GM23338 (cell line): ENCODE results near the gene GPRASP2. TPM values are rescaled to one million over a fixed set of nuclear protein-coding genes. Genes with fewer than 3 reads are reported as not detected.

Experiments used
- ATAC-seq: fragments of 200-7000 bp; cut with Tn5 transposase; 3 replicates; pipeline ENCODE4 v1.9.1; 2020
- DNase-seq: peaks from one replicate; pipeline ENCODE4 v3.0.0-alpha.2; 2015; ENCODE audit warnings: low spot score
- H2AFZ ChIP-seq: fragments of 200-600 bp; sonication (generic); 2 replicates; pipeline ENCODE4 v1.8.0; 2016; ENCODE audit warnings: antibody characterized with exemption, mild to moderate bottlenecking, moderate library complexity
- H3F3A ChIP-seq: fragments of 200-600 bp; sonication (generic); replicated peaks from 2 replicates; pipeline ENCODE4 v1.8.0; 2017; ENCODE audit warnings: antibody characterized with exemption, mixed run types, low read depth
- H3K27ac ChIP-seq: fragments of 200-600 bp; sonication (generic); 2 replicates; pipeline ENCODE4 v1.6.1; 2016; ENCODE audit warnings: low read depth
- H3K27me3 ChIP-seq: fragments of 200-600 bp; sonication (generic); 2 replicates; pipeline ENCODE4 v1.8.0; 2016; ENCODE audit warnings: mild to moderate bottlenecking, mixed run types, moderate library complexity; ENCODE audit not compliant: insufficient read depth
- H3K36me3 ChIP-seq: fragments of 200-600 bp; sonication (generic); 2 replicates; pipeline ENCODE4 v1.8.0; 2016; ENCODE audit warnings: mild to moderate bottlenecking; ENCODE audit not compliant: insufficient read depth
- H3K4me1 ChIP-seq: fragments of 200-600 bp; sonication (generic); 2 replicates; pipeline ENCODE4 v1.8.0; 2016; ENCODE audit warnings: mild to moderate bottlenecking, moderate library complexity; ENCODE audit not compliant: insufficient read depth
- H3K4me2 ChIP-seq: fragments of 200-600 bp; sonication (generic); 2 replicates; pipeline ENCODE4 v1.7.1; 2017; ENCODE audit warnings: mixed run types
- H3K4me3 ChIP-seq: fragments of 200-600 bp; sonication (generic); 2 replicates; pipeline ENCODE4 v1.6.1; 2016; ENCODE audit warnings: mixed run types
- H3K79me2 ChIP-seq: fragments of 200-600 bp; sonication (generic); replicated peaks from 2 replicates; pipeline ENCODE4 v1.8.0; 2017; ENCODE audit warnings: mild to moderate bottlenecking; ENCODE audit not compliant: insufficient read depth
- H3K9me2 ChIP-seq: fragments of 200-600 bp; sonication (generic); 2 replicates; pipeline ENCODE4 v1.8.0; 2017; ENCODE audit not compliant: insufficient read depth
- H4K20me1 ChIP-seq: fragments of 200-600 bp; sonication (generic); replicated peaks from 2 replicates; pipeline ENCODE4 v1.8.0; 2017; ENCODE audit warnings: mild to moderate bottlenecking; ENCODE audit not compliant: insufficient read depth
- H3K27ac Mint-ChIP-seq: 2 replicates; pipeline ENCODE4 v1.8.0; 2020; ENCODE audit warnings: inconsistent platforms, mild to moderate bottlenecking, moderate library complexity, mixed read lengths
- H3K27me3 Mint-ChIP-seq: 3 replicates; pipeline ENCODE4 v1.8.0; 2022; ENCODE audit warnings: low read depth, mild to moderate bottlenecking, moderate library complexity, mixed read lengths, inconsistent platforms; ENCODE audit not compliant: insufficient read depth, poor library complexity
- H3K36me3 Mint-ChIP-seq: 3 replicates; pipeline ENCODE4 v1.8.0; 2021; ENCODE audit warnings: low read depth, mild to moderate bottlenecking, inconsistent platforms, moderate library complexity, mixed read lengths
- H3K4me1 Mint-ChIP-seq: 3 replicates; pipeline ENCODE4 v1.8.0; 2020; ENCODE audit warnings: mild to moderate bottlenecking, inconsistent platforms, mixed read lengths
- H3K4me3 Mint-ChIP-seq: 3 replicates; pipeline ENCODE4 v1.8.0; 2021; ENCODE audit warnings: moderate library complexity, mild to moderate bottlenecking, inconsistent platforms, mixed read lengths
- H3K9me3 Mint-ChIP-seq: 3 replicates; pipeline ENCODE4 v1.8.0; 2020; ENCODE audit warnings: moderate library complexity, mild to moderate bottlenecking, inconsistent platforms, mixed read lengths
- NANOG ChIP-seq: IDR thresholded peaks from 2 replicates; pipeline ENCODE4 v1.6.1; 2016; ENCODE audit warnings: antibody characterized with exemption, borderline replicate concordance
- REST ChIP-seq: IDR thresholded peaks from one replicate; pipeline ENCODE4 v1.6.1; 2018; ENCODE audit warnings: antibody characterized with exemption; ENCODE audit not compliant: unreplicated experiment
- STAT1 ChIP-seq: IDR thresholded peaks from one replicate; pipeline ENCODE4 v1.6.1; 2016; ENCODE audit warnings: antibody characterized with exemption; ENCODE audit not compliant: unreplicated experiment
- polyA plus RNA-seq: library from polyadenylated mRNA; unstranded; fragments of >200 nt; fragmentation: Nextera tagmentation; extraction: Ambion mirVana; gene quantifications from 2 replicates; pipeline ENCODE4 v1.2.1, GENCODE V29; 2016
- total RNA-seq: library from RNA; depleted of rRNA; stranded (reverse); fragments of >200 nt; shearing (Covaris generic); gene quantifications from 2 replicates; pipeline ENCODE4 v1.2.3, GENCODE V29; 2014
- TF ChIP-seq, protein P1 (sequence below): fragments of 250-450 bp; sonication (Bioruptor Pico); IDR thresholded peaks from 2 replicates; pipeline ENCODE4 v1.5.0; 2020; ENCODE audit warnings: mild to moderate bottlenecking, moderate library complexity
- TF ChIP-seq, protein P2 (sequence below): IDR thresholded peaks from 2 replicates; pipeline ENCODE4 v1.6.1; 2016; ENCODE audit warnings: antibody characterized with exemption

Gene GPRASP2
- total and polyA plus RNA-seq, 2 experiments from 2014 or later, result 4.9 to 22.4 TPM

DNA sequence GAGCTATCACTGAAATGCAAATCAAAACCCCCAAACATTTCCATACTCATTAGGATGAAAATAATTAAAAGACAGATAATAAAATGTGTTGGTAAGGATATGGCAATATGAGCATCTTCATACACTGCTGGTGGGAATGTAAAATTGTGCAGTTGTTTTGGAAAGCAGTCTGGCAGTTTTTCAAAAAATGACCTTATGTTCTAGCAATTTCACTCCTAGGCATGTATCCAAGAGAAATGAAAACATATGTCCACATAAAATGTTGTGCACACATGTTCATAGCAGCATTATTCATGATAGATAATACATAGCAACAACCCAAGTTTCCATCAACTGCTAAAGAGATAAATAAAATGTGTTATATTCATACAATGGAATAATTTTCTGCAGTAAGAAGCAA, 14.8 kb upstream of the GPRASP2 start (continued):
- TF ChIP-seq, protein P1, sequence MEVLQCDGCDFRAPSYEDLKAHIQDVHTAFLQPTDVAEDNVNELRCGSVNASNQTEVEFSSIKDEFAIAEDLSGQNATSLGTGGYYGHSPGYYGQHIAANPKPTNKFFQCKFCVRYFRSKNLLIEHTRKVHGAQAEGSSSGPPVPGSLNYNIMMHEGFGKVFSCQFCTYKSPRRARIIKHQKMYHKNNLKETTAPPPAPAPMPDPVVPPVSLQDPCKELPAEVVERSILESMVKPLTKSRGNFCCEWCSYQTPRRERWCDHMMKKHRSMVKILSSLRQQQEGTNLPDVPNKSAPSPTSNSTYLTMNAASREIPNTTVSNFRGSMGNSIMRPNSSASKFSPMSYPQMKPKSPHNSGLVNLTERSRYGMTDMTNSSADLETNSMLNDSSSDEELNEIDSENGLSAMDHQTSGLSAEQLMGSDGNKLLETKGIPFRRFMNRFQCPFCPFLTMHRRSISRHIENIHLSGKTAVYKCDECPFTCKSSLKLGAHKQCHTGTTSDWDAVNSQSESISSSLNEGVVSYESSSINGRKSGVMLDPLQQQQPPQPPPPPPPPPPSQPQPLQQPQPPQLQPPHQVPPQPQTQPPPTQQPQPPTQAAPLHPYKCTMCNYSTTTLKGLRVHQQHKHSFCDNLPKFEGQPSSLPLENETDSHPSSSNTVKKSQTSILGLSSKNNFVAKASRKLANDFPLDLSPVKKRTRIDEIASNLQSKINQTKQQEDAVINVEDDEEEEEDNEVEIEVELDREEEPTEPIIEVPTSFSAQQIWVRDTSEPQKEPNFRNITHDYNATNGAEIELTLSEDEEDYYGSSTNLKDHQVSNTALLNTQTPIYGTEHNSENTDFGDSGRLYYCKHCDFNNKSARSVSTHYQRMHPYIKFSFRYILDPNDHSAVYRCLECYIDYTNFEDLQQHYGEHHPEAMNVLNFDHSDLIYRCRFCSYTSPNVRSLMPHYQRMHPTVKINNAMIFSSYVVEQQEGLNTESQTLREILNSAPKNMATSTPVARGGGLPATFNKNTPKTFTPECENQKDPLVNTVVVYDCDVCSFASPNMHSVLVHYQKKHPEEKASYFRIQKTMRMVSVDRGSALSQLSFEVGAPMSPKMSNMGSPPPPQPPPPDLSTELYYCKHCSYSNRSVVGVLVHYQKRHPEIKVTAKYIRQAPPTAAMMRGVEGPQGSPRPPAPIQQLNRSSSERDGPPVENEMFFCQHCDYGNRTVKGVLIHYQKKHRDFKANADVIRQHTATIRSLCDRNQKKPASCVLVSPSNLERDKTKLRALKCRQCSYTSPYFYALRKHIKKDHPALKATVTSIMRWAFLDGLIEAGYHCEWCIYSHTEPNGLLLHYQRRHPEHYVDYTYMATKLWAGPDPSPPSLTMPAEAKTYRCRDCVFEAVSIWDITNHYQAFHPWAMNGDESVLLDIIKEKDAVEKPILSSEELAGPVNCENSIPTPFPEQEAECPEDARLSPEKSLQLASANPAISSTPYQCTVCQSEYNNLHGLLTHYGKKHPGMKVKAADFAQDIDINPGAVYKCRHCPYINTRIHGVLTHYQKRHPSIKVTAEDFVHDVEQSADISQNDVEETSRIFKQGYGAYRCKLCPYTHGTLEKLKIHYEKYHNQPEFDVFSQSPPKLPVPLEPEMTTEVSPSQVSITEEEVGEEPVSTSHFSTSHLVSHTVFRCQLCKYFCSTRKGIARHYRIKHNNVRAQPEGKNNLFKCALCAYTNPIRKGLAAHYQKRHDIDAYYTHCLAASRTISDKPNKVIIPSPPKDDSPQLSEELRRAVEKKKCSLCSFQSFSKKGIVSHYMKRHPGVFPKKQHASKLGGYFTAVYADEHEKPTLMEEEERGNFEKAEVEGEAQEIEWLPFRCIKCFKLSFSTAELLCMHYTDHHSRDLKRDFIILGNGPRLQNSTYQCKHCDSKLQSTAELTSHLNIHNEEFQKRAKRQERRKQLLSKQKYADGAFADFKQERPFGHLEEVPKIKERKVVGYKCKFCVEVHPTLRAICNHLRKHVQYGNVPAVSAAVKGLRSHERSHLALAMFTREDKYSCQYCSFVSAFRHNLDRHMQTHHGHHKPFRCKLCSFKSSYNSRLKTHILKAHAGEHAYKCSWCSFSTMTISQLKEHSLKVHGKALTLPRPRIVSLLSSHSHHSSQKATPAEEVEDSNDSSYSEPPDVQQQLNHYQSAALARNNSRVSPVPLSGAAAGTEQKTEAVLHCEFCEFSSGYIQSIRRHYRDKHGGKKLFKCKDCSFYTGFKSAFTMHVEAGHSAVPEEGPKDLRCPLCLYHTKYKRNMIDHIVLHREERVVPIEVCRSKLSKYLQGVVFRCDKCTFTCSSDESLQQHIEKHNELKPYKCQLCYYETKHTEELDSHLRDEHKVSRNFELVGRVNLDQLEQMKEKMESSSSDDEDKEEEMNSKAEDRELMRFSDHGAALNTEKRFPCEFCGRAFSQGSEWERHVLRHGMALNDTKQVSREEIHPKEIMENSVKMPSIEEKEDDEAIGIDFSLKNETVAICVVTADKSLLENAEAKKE, result no peak
- TF ChIP-seq REST (no peak), NANOG (no peak)

GRCh38 chrX:102708900-102709299, 3.3 kb upstream of the GPRASP2 start:
- Mint-ChIP-seq H3K4me1 (peaks cover 11% of the 10 kb centered on the region; the same call in 2 of the 3 replicates), H3K4me3 (no peak overlapping the region), H3K27me3 (peaks cover 9% of the 10 kb centered on the region), H3K9me3 (no peaks in the 10 kb centered on the region), H3K36me3 (peaks cover 6% of the 10 kb centered on the region; the same call in 1 of the 3 replicates), H3K27ac (no peak overlapping the region; the same call in 1 of the 2 replicates)
- no peak overlapping the region for H3K4me3 ChIP-seq
- H3K27me3 ChIP-seq, result peaks cover 13% of the 10 kb centered on the region
- no peaks in the 10 kb centered on the region for H3K9me2 ChIP-seq
- no peak overlapping the region for H3K27ac ChIP-seq
- no peaks in the 10 kb centered on the region for H3F3A ChIP-seq
- no peak overlapping the region for H2AFZ ChIP-seq
- H3K4me1 ChIP-seq, result no peaks in the 10 kb centered on the region; the same call in 1 of the 2 replicates
- no peak for ATAC-seq
- H3K36me3 ChIP-seq, result no peaks in the 10 kb centered on the region
- H3K4me2 ChIP-seq, result no peak overlapping the region
- no peaks in the 10 kb centered on the region for H4K20me1 ChIP-seq
- no peak for DNase-seq
- no peaks in the 10 kb centered on the region for H3K79me2 ChIP-seq
- TF ChIP-seq, protein P2, sequence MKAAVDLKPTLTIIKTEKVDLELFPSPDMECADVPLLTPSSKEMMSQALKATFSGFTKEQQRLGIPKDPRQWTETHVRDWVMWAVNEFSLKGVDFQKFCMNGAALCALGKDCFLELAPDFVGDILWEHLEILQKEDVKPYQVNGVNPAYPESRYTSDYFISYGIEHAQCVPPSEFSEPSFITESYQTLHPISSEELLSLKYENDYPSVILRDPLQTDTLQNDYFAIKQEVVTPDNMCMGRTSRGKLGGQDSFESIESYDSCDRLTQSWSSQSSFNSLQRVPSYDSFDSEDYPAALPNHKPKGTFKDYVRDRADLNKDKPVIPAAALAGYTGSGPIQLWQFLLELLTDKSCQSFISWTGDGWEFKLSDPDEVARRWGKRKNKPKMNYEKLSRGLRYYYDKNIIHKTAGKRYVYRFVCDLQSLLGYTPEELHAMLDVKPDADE, result no peak
- TF ChIP-seq STAT1, result no peak
